Bronchus fibroblast of lung (primary cell): ENCODE data around the gene KCNG4. TPM values are rescaled to one million over a fixed set of nuclear protein-coding genes. Genes with fewer than 3 reads are reported as not detected.

ENCODE experiments used
- total RNA-seq: library from RNA; depleted of rRNA; stranded (reverse); fragments of >200 nt; gene quantifications from 2 replicates; pipeline ENCODE4 v1.2.3, GENCODE V29; 2015

KCNG4 gene
- not detected in 2 replicates for total RNA-seq

GRCh38 chr16:84239909-84240308, at the start of gene KCNG4:
Gene KCNG4 (minus strand): TSS chr16:84240012. CDS start chr16:84237485, 2,527 bp downstream.

GRCh38 chr16:84190731-84191388, 49.0 kb downstream of the KCNG4 start, which contains the start of gene ADAD2:
Gene ADAD2 (plus strand): TSS chr16:84191157. CDS start chr16:84191231, 74 bp downstream.

GRCh38 chr16:84186685-84187437, 53.0 kb downstream of the KCNG4 start, which contains the start of gene TAF1C:
Gene TAF1C (minus strand): TSS chr16:84187057. CDS start chr16:84184988, 2,069 bp downstream.

Other genes starting within 250 kb of the KCNG4 start
- not detected in 2 replicates for gene SLC38A8, start 197.2 kb downstream of the KCNG4 start, total RNA-seq
- gene MBTPS1, start 123.1 kb downstream of the KCNG4 start, total RNA-seq: 59.7 and 61.2 TPM in 2 replicates
- gene HSDL1, start 94.8 kb downstream of the KCNG4 start, total RNA-seq: 8.4 and 13.4 TPM in 2 replicates
- gene DNAAF1, start 94.7 kb downstream of the KCNG4 start, total RNA-seq: not detected in 2 replicates
- 18.0 and 23.2 TPM in 2 replicates for gene TAF1C, start 53.0 kb downstream of the KCNG4 start, total RNA-seq
- not detected in 2 replicates for gene ADAD2, start 48.9 kb downstream of the KCNG4 start, total RNA-seq
- gene WFDC1, start 54.9 kb upstream of the KCNG4 start, total RNA-seq: 0.59 TPM in 1 of 2 replicates, not detected in the other
- not detected in 2 replicates for gene ATP2C2, start 128.5 kb upstream of the KCNG4 start, total RNA-seq